LNCaP clone FGC (cell line): Measurements from ENCODE around the gene ZC2HC1B.
A peak's percentile ranks its signal among the peaks of the same experiment; 100 is the strongest.

Source experiments
- DNase-seq: peaks from one replicate; pipeline ENCODE4 v3.0.0-alpha.2; 2011; ENCODE audit warnings: low read depth
- H3K4me3 ChIP-seq: 2 replicates; pipeline ENCODE4 v1.5.1; 2011; ENCODE audit warnings: mild to moderate bottlenecking, low read depth, low read length, control low read depth
- TF ChIP-seq, protein P1 (sequence below): IDR thresholded peaks from 2 replicates; pipeline ENCODE4 v1.5.1; 2012; ENCODE audit warnings: mild to moderate bottlenecking; ENCODE audit not compliant: control insufficient read depth, insufficient read depth; ENCODE audit errors: extremely low read depth

ZC2HC1B gene

GRCh38 chr6:143940011-143940597, 75.8 kb downstream of the ZC2HC1B start:
- peak; percentile 47 for DNase-seq
- TF ChIP-seq, protein P1, sequence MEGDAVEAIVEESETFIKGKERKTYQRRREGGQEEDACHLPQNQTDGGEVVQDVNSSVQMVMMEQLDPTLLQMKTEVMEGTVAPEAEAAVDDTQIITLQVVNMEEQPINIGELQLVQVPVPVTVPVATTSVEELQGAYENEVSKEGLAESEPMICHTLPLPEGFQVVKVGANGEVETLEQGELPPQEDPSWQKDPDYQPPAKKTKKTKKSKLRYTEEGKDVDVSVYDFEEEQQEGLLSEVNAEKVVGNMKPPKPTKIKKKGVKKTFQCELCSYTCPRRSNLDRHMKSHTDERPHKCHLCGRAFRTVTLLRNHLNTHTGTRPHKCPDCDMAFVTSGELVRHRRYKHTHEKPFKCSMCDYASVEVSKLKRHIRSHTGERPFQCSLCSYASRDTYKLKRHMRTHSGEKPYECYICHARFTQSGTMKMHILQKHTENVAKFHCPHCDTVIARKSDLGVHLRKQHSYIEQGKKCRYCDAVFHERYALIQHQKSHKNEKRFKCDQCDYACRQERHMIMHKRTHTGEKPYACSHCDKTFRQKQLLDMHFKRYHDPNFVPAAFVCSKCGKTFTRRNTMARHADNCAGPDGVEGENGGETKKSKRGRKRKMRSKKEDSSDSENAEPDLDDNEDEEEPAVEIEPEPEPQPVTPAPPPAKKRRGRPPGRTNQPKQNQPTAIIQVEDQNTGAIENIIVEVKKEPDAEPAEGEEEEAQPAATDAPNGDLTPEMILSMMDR, result peak; percentile 83
- H3K4me3 ChIP-seq, result no peak overlapping the region

DNA sequence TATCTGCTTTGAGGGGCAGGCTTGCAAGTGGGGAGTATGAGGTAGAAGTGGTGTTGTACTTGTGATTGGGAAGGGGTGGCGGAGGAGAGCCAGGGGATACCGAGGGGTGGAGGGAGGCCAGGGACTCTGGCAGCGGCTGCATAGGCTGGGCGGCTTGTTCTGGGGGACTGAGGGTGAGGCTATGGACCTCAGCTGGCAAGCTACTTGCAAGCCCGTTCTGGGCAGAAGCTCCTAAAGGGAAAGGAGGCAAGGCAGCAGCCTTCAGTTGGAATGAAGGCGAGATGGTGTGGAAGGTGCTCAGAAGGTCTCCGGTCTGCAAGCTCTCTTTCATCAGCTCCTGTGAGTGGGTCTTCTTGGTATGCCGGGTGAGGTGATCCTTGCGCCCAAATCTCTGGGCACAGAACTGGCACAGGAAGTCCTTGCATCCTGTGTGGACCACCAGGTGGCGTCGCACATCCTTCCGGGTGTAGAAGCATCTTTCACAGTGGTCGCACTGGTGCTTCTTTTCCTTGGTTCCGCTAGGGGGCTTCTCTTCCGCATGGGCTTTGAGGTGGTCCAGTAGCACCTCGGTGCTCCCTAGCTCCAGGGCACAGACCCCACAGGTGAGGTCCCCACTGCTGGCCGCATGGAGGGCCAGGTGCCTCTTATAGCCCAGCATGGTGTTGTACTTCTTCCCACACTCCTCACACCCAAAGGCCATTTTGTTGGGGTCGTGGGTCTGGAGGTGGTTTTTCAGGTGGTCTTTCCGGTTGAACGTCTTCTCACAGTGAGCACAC, 77.8 kb downstream of the ZC2HC1B start:
- TF ChIP-seq, protein P1, result peak; percentile 76
- no peak overlapping the region for H3K4me3 ChIP-seq
- DNase-seq, result no peak

- H3K4me3 ChIP-seq, result no peak overlapping the region
- TF ChIP-seq, protein P1, result no peak
- no peak for DNase-seq
These were observed 83.9 kb downstream of the ZC2HC1B start for GRCh38 chr6:143948208-143948607.

DNA sequence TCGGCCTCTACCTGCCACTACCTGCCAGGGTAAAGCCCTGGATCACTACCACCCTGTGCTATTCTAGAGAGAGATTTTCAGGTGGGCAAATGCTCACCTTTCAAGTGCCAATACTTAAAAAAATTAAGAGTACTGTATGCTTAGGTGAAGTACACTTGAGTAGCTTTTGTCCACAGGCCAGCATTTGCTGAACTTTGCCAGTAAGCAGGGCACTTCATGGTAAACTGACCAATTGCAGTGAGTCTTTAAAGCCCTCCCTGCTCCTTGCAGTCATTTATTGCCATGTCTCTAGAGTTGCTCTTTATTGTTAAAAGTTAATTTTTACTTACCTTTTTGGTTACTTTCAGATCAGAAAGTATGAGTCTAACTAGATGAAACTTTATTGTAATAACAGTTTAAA, 85.3 kb downstream of the ZC2HC1B start:
- TF ChIP-seq, protein P1, result no peak
- no peak overlapping the region for H3K4me3 ChIP-seq
- DNase-seq, result no peak

- TF ChIP-seq, protein P1, result no peak
- DNase-seq, result no peak
- H3K4me3 ChIP-seq, result no peak overlapping the region
These were observed 85.7 kb downstream of the ZC2HC1B start for GRCh38 chr6:143949962-143950361.

- TF ChIP-seq, protein P1, result no peak
- H3K4me3 ChIP-seq, result no peak overlapping the region
- DNase-seq, result peak; percentile 39
These were observed 86.6 kb downstream of the ZC2HC1B start for GRCh38 chr6:143950875-143951274.
